Peyer's patch (tissue), 4 donors: ENCODE data around the gene ARHGEF35.
"Not testable (repeated sequence)": the region's sequence is repeated elsewhere in the genome, so short reads cannot be mapped to it uniquely, and the experiment has no call there.

Experiments used
- CTCF ChIP-seq, 6 experiments: fragments of 450-650 bp in 4 of 6; fragments of 200-600 bp in 2 of 6; sonication (generic) in 1 of 6; IDR thresholded peaks; one replicate each; pipeline ENCODE4 v1.5.1; 2017 to 2019; ENCODE audit warnings: antibody characterized with exemption in 6 of 6, mild to moderate bottlenecking in 3 of 6, moderate library complexity in 1 of 6
- POLR2A ChIP-seq, 2 donors: fragments of 450-650 bp; IDR thresholded peaks; one replicate each; pipeline ENCODE4 v1.5.1; 2017; ENCODE audit warnings: antibody characterized with exemption in 2 of 2, mild to moderate bottlenecking in 2 of 2, moderate library complexity in 2 of 2

GRCh38 chr7:144188578-144189171 lies 7.0 kb downstream of the ARHGEF35 start:
- not testable (repeated sequence) for TF ChIP-seq CTCF, POLR2A (IDR thresholded peaks at IDR 0.05)
